Esophagus muscularis mucosa (tissue), 4 donors: ENCODE measurements around the gene SLC28A1. TPM values are rescaled to one million over a fixed set of nuclear protein-coding genes. Genes with fewer than 3 reads are reported as not detected.

Experiments
- DNase-seq: peaks from one replicate; pipeline ENCODE4 v3.0.0-alpha.2; 2017; ENCODE audit errors: extremely low spot score
- H3K27ac ChIP-seq, 4 donors: fragments of 200-600 bp; sonication (generic); replicated peaks in 1 of 4; 1 replicate in 3 of 4; 2 replicates in 1 of 4; pipeline ENCODE4 v1.5.1; 2016 to 2019; ENCODE audit warnings: mild to moderate bottlenecking in 1 of 4
- H3K27me3 ChIP-seq, 4 donors: fragments of 200-600 bp; sonication (generic); one replicate each; pipeline versions ENCODE4 v1.5.1 to v1.6.0; 2016 to 2019
- H3K36me3 ChIP-seq, 4 donors: fragments of 200-600 bp; sonication (generic); one replicate each; pipeline ENCODE4 v1.5.1; 2016 to 2019
- H3K4me1 ChIP-seq, 4 donors: fragments of 200-600 bp; sonication (generic); one replicate each; pipeline ENCODE4 v1.5.1; 2016 to 2019
- H3K4me3 ChIP-seq, 4 donors: fragments of 200-600 bp; sonication (generic); 1 replicate in 2 of 4; 2 replicates in 2 of 4; pipeline ENCODE4 v1.5.1; 2016 to 2019; ENCODE audit warnings: mild to moderate bottlenecking in 4 of 4, moderate library complexity in 1 of 4
- H3K9me3 ChIP-seq, 4 donors: fragments of 200-600 bp; sonication (generic); 1 replicate in 3 of 4; 2 replicates in 1 of 4; pipeline ENCODE4 v1.5.1; 2016 to 2019
- CTCF ChIP-seq, 3 experiments: fragments of 200-600 bp in 2 of 3; fragments of 450-650 bp in 1 of 3; sonication (generic) in 2 of 3; IDR thresholded peaks; one replicate each; pipeline ENCODE4 v1.5.1; 2017 to 2019; ENCODE audit warnings: antibody characterized with exemption in 3 of 3, mild to moderate bottlenecking in 2 of 3, moderate library complexity in 1 of 3
- EP300 ChIP-seq: sonication (generic); formaldehyde crosslinking; IDR thresholded peaks from one replicate; pipeline ENCODE4 v1.6.1; 2017; ENCODE audit warnings: antibody characterized with exemption
- POLR2A ChIP-seq: fragments of 450-650 bp; IDR thresholded peaks from one replicate; pipeline ENCODE4 v1.6.1; 2017; ENCODE audit warnings: antibody characterized with exemption, moderate library complexity, mild to moderate bottlenecking, low read depth
- POLR2AphosphoS5 ChIP-seq, 2 donors: sonication (generic); formaldehyde crosslinking; IDR thresholded peaks; one replicate each; pipeline ENCODE4 v1.6.1; 2017; ENCODE audit warnings: antibody characterized with exemption in 2 of 2
- WGBS: methylation state at CpG from one replicate; pipeline ENCODE4 v1.1.5; 2018; 5-methylcytosine and 5-hydroxymethylcytosine counted together
- intact Hi-C: fragments of 100-400 bp; cut with DNase I; formaldehyde crosslinking; loops from one replicate; pipeline ENCODE4 v1.15.1; 2023
- total RNA-seq, 4 donors: library from RNA; depleted of rRNA; stranded (reverse); fragments of >200 nt; gene quantifications; one replicate each; pipeline versions ENCODE4 v1.1.0 to v1.2.1, GENCODE V29; 2016

SLC28A1 gene
- total RNA-seq, 4 donors from 2014 or later = 0.23 TPM; not detected in 3

GRCh38 chr15:84949043-84949442, 64.6 kb downstream of the SLC28A1 start:
- no peak for TF ChIP-seq CTCF (IDR thresholded peaks at IDR 0.05)
- TF ChIP-seq EP300 = no peak
- TF ChIP-seq POLR2AphosphoS5 (IDR thresholded peaks at IDR 0.05) = no peak
- TF ChIP-seq POLR2A = no peak

DNA sequence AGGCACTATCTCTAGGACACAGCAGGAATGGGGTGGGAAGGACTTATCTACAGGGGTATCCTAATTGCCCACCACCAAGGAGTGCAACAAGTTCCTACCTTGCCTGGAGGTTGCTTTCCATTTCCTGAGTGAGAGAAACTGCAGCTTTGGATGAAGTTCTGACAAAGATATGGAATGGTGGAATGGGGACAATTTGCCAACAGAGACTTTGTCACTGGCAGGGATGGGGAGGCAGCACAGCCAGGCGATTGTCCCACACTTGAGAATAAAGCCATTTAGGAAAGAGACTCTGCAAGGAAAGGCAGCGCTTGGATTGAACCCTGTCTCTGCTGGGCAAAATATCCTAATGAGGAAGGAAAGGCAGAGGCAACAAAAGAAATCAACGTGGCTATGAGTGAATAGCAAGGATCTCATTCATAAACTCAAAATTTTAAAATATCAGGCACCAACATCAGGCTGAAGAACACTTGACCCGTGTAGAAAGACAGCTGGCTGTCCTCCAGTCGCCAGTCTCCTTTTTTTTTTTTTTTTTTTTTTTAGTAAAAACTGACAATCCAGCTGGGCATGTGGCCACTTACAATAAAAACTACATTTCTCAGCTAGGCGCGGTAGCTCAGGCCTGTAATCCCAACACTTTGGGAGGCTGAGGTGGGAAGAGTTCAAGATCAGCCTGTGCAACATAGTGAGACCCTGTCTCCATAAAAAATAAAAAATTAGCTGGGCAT, 65.5 kb downstream of the SLC28A1 start:
- Histone ChIP-seq H3K4me3 (no peak overlapping the region), H3K36me3 (no peaks in the 10 kb centered on the region), H3K9me3 (no peaks in the 10 kb centered on the region), H3K27me3 (no peaks in the 10 kb centered on the region), H3K4me1 (peaks cover 3 to 15% (median 10%) of the 10 kb centered on the region in 4 donors), H3K27ac (no peak overlapping the region)
- no peak for DNase-seq
- intact Hi-C loops = no loop called here
- 68% methylated on average over 7 of the region's 7 CpGs for WGBS
- no peak for TF ChIP-seq POLR2A
- TF ChIP-seq POLR2AphosphoS5 (IDR thresholded peaks at IDR 0.05) = no peak
- no peak for TF ChIP-seq CTCF (IDR thresholded peaks at IDR 0.05)
- TF ChIP-seq EP300 = no peak

More at GRCh38 chr15:84949043-84949442, 64.6 kb downstream of the SLC28A1 start:
- intact Hi-C loops = no loop called here
- no peaks in the 10 kb centered on the region for H3K9me3 ChIP-seq
- 67% methylated on average over 2 of the region's 2 CpGs for WGBS
- H3K4me3 ChIP-seq = no peak overlapping the region
- no peaks in the 10 kb centered on the region for H3K27me3 ChIP-seq
- DNase-seq = no peak
- no peaks in the 10 kb centered on the region for H3K36me3 ChIP-seq
- H3K27ac ChIP-seq = peak overlapping the region in 1 of 4 donors; percentile 13
- H3K4me1 ChIP-seq = peaks cover 3 to 21% (median 10%) of the 10 kb centered on the region in 4 donors

DNA sequence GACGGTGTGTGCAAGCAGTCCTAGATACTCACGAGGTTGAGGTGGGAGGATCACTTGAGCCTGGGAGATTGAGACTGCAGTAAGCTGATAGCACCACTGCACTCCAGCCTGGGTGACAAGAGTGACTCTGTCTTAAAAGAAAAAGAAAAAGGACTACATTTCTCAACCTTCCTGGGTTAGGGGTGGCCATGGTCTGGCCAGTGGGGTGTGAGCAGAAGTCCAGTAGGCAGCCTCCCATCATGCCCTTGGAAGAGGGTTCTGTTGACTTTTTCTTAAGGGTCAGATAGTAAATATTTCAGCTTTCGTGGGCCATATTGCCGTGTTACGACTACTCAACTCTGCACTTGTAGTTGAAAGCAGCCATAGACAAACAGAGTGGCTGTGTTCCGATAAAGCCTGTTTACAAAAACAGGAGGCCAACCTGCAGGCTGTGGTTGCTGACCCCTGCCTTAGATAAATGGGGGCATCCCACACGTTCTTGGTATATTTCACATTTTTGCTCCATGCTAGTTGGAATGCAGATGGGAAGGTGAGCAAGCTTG, 66.2 kb downstream of the SLC28A1 start:
- H3K27ac ChIP-seq = no peak overlapping the region
- H3K36me3 ChIP-seq = no peaks in the 10 kb centered on the region
- intact Hi-C loops = no loop called here
- no peak for DNase-seq
- no peak for TF ChIP-seq POLR2AphosphoS5 (IDR thresholded peaks at IDR 0.05)
- TF ChIP-seq EP300 = no peak
- TF ChIP-seq POLR2A = no peak
- TF ChIP-seq CTCF (IDR thresholded peaks at IDR 0.05) = no peak
- peaks cover 10 to 15% (median 13%) of the 10 kb centered on the region in 4 donors for H3K4me1 ChIP-seq
- no peaks in the 10 kb centered on the region for H3K9me3 ChIP-seq
- WGBS = 86% methylated on average over 7 of the region's 7 CpGs
- no peaks in the 10 kb centered on the region for H3K27me3 ChIP-seq
- H3K4me3 ChIP-seq = no peak overlapping the region

DNA sequence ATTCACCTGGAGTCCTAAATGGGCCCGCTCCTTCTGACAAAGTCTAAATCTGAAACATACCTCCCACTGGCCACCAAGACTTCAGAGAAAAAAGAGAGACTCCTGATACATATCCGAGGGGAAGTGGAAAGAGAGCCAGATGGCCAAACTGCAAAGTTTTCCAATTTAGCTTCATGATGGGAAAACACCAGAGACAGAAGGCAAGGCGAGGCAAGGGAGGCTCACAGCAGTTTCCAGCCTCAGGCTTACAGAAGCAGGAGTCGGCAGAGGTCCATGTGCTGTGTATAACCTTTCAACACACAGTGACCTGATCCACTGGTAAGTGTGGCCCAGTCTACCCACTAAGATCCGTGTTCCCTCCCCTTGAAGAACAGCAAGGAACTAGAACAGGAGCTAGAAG, 67.3 kb downstream of the SLC28A1 start:
- WGBS = 81% methylated on average over 5 of the region's 5 CpGs
- Histone ChIP-seq H3K27me3 (no peaks in the 10 kb centered on the region), H3K9me3 (no peaks in the 10 kb centered on the region), H3K4me3 (no peak overlapping the region), H3K36me3 (no peaks in the 10 kb centered on the region), H3K27ac (no peak overlapping the region), H3K4me1 (peaks cover 13 to 17% (median 16%) of the 10 kb centered on the region in 4 donors)
- intact Hi-C loops = no loop called here
- TF ChIP-seq EP300 = no peak
- no peak for TF ChIP-seq CTCF (IDR thresholded peaks at IDR 0.05)
- TF ChIP-seq POLR2AphosphoS5 (IDR thresholded peaks at IDR 0.05) = no peak
- no peak for TF ChIP-seq POLR2A
- DNase-seq = no peak
